DMS153 (cell line): Measurements from ENCODE around the gene THSD7A.

ENCODE experiments used
- DNase-seq: peaks from one replicate; lab custom pipeline; 2025; lab: John Stamatoyannopoulos, UW

THSD7A gene

DNA sequence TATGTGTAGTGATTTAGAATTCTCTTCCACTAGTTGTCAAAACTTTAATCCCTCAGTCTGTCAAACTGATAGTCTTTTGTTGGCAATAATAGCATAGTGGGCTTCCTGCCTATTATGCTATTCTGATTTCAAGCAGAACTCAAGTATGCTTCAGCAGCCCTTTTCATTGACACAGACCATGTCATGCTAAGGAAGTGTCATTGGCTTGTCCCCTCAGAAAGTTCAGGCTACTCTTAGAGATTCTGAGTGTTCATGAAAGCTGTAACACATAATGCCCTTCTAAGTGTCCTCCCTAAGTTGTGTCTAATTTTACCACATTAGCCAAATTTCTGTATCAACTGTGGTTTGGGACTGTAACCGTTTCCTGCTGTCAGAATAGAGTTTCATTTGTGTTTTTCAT is 198.7 kb downstream of the THSD7A start:
- DNase-seq, result no peak

DNA sequence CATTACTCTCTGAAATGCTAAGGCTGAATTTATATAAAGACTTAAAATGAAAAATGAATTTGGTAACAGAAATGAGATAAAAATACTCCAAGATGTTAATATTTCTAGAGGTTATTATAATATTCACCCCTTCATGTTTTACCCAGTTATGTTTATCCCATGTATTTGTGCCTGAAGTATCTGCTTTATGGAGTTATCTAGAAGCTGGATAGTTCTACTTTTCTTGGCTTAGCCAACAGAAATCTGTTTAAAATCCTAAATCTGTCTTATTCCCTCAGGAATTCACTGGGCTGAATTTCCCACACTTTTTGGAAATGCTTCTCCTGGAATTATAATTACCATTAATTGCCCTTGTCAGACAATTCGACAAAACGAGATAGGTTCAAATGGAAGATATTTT is 201.6 kb downstream of the THSD7A start:
- DNase-seq, result no peak

DNA sequence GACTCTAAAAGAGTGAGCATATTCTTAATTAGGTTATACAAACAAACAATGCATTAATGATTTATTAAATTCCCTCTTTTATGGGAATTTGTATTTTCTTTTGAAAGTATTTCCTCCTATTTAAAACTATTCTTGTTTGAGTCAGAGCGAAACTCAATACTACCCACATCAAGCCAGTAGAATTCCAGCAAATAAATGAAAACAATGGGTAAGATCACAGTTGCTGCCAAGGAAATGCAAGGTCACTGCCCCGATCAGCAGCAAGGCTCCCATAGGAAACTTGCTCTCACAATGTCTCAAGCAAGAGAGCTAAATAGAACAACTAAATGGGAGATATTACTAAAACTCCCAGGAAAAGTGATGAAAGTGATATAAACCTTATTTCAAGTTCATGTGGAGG is 206.3 kb downstream of the THSD7A start:
- no peak for DNase-seq

DNA sequence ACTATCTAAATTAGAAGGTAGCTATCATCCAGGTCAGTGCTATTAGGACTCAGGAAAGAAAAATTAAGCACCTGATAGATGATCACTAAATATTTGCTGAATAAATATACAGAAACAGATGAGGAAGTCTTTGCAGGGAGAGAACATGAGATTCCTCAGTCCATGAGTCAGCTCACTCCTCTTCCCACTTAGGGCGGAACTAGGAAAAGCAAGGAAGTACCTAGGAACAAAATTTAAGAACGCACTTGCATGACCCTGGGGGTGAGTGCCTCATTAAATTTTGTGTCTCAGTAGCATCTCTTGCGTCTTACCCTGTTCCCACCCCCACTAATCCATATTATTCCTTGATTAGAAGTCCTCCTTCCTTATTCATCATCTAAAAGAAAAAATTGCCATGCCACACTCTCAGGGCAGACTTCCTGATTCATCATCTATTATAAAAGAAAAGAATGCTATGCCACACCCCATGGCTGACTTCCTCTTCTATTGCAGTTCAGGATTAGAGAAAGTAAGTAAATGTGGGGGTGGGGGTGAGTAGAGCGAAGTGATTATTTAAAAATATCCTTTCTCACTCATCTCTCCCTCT is 208.8 kb downstream of the THSD7A start:
- no peak for DNase-seq

DNA sequence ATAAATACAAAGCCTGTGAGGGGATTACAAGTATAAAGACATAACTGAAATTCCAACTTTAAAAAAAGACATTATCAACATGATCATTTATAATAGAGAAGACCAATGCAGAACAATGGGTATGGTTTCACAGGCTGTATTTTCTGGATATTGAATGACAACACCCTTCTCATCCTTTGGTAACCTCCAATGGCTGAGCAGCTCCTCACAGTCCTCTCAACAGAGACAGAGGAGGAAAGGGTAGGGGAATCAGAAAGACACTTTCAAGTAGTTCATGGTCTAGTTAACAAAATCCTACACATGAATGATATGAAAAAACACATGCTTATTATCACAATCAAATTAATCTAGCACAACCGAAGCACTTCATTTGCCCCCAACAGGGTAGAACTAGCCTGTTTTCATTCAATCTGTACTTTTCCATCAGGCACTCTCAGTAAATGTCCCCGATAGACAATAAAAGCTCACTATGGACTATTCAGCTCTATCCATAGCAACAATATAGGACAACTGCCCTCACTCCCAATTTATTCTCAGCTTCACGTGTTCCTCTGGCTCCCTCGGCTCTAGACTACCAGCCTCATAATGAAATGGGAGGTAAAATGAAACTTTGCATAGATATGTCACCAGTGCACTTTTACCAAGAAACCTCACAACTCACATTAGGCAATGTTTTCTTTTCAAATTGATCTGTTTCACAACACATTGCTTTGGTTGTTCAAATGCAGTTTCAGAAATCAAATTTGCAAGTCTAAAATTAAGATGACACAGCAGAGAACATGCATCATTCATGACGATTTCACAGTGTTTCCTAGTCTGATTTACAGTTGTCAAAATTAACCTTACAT is 211.4 kb downstream of the THSD7A start:
- DNase-seq, result no peak

DNA sequence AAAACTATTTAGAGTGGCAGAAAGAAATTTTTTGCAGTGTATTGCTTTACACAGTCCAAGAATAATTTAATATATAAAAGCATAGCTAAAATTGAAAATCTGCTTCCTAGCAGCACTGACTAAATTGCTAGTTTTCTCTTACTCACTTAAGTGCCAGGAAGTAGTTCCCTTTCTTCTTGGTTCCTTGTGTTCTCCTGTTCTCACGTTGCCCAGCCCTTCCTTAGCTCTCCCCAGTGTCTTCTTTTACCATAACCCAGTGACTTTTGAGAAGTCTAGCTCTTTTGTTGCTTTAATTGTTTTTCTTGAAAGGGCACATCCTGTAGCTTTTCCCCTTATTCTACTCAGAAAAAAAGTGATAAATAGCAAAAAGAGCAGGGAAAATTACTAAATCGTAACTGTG is 215.5 kb downstream of the THSD7A start:
- no peak for DNase-seq

DNA sequence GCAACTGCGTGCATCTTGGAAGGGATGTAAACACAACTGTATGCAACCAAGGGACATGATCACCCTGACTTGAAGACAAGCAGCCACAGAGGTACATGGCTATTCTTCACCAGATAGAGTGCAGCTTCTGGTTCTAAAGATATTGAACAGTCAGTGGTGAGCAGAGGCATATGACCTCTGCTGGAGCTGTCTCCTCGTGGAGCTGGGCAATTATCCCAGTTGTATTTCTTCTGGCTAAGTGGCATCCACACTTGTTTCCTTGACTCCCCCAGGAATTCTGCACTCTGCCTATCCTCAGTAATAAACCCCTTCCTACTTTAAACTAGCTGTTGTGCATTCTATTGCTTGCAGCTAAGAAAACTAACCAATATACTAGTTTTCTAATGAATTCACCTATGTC is 216.8 kb downstream of the THSD7A start:
- no peak for DNase-seq

DNA sequence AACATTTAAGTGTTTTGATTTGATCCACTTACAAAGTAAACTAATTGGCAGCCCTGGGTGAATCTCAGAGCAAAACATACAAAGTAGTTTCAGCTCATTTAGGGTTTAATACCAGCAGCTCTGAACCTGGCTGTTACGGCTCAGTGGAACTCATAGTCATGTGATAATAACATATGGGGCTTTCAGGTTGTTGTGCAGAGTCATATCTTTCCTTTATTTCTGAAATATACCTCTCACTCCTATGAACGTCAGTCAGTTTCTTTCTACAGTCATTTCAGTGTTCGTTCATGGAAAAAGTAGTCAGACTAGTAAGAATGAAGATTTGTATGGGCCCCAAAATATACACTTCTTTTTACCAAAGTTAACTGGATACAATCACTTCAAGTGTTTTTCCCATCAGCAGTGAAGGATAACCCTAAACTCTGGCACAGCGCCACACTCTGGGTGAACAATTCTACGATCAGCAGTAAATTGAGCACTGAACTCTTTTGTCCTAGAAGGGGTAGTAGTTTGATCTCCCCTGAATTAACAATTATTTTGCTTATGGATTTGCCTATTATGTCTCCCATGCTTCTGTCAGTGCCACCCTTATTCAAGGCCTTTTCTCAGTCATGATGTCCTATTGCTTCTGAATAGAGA is 218.6 kb downstream of the THSD7A start:
- DNase-seq, result no peak

DNA sequence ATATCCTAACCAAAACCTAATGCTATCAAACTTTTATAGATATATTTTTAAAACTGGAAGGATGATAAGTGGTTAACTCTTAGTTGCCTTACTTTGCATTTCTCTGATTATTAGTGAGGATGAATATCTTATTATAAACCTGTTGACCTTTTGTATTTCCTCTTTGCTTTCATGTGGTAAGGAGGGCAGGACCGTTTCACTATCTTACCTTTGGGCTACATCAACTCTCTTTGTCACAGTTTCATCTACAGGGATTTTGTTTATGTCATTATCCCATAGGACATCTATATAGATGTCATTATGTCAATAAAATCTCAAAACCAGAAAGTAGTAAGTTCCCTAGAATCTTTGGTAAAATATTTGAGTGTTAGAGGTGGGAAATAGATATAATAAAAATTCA is 219.3 kb downstream of the THSD7A start:
- DNase-seq, result no peak

DNA sequence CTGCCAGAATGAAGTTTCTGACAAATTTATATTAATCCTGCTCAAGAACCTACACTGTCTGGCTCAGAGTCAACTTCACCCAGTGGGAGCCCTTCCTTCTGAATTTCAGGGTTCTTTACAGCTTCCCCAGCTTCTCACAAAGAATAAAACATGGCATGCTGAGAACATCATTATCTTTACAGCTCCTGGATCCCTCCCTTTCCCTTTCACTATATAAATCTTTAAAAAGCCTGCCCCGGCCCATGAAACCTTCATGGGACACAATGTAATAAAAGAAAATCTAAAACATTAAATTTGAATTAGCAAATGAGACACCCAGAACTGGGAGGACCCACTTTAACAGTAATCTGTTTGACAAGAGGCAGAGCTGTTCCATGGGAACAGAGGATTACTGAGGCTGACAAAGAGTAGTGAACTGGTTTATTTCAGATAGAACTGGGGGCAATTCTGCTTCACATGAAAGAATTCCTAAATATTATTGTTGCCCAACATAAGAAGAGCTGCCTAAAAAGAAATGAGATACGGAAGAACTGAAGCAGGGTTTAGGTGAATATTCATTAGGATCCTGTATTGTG is 222.8 kb downstream of the THSD7A start:
- DNase-seq, result no peak

DNA sequence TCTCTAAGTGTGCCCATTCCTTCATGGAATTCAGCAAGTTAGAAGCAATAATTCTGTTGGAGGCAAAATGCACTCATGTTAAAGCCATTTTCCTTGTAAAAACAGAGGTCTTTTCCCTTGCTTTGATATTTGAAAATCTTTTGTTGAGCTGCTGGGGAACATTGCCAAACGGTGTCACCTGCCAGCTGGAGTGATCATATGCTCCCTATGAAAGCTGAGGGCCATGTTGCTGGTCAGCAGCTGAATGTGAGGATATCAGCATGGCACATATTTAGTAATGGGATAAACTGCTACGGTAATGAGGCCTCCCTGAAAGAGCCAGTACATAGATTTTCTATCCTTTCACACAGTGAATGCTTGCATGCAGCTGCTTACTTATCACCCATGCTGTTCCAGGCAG is 224.3 kb downstream of the THSD7A start:
- peak; percentile 81 for DNase-seq

DNA sequence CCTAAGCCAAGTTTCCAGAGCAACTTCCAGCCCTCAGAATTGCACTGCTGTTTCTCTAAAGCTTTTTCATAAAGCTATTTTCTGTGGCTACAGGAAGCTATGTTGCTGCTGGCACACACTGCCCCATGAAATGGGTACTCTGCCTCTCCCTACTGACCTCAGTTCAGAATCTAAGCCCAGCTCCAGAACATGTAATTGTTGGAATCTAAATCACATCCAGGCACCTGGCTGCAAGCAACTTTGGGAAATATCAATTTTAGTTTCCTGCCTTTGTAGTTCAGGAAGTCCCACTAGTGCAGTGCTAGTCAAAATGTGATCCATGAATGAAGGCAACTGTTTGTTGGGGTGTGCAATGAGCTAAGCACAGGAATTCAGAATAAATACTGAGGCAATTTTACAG is 226.2 kb downstream of the THSD7A start:
- no peak for DNase-seq

DNA sequence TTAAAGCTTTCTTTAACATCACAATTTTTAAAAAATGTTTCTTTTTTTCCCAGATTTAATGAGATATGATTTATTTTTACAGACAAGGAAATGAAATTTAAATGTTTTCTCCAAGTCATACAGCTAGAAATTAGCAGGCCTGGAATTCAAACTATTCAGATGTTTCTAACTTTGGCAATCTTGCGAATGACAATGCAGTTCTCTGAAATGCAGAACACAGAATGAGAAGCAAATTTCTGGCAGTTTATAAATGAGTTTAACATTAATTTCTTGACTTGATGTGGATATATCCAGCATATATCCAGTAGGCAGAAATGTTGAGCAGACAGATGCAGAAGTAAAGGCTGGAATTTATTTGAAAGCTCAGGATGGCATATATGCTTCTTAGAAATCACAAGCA is 227.5 kb downstream of the THSD7A start:
- DNase-seq, result no peak

DNA sequence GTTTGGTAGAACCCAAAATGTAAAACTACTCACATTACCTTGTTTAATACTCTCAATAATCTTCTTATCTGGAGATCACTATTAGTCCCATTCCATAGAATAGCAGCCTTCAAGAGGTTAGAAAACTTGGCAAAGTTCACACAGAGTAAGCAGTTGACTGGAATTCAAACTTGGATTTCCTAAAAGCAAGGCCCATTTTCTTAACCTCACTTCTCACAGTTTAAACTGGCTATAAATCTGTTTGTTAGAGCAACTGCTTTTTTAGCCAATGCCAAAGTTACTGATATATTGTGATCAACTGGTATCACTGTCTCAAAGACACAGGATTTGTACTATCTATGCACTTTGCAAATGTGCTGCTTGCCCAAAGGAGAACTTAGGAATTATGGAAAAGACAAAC is 230.2 kb downstream of the THSD7A start:
- no peak for DNase-seq

DNA sequence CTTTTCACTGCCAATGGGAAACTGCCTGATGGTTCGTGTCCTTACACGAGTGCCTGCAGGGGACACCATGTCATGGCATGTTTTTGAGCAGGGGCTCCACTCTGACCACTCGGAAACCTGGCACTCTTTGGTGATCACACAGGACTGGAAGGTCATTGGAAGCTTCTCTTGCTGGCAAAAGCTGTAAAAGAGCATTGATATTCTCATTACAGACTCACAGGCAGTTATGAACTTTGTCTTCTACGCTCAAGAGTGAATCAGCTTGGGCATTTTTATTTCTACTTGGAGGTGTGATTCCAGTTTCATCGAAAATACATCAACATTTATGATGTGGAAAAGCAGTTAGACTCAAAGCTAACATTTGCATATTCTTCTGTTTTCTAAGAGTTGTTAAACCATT is 238.7 kb downstream of the THSD7A start:
- DNase-seq, result no peak

DNA sequence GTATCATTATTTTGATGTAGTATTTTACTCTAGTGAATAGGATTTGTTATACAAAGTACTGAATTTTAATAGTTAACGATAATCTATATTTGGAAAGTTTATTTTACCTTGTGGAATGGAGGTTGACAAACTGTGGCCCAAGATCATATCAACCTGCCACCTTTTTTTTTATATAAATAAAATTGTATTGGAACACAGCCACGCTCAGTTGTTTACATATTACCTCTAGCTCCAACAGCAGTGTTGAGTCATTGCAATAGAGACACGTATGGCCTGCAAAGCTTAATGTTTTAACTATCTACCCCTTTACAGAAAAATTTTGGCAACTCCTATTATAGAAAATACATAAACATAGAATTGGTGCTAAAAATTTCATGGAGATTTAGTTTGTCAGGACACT is 239.3 kb downstream of the THSD7A start:
- peak; percentile 33 for DNase-seq

DNA sequence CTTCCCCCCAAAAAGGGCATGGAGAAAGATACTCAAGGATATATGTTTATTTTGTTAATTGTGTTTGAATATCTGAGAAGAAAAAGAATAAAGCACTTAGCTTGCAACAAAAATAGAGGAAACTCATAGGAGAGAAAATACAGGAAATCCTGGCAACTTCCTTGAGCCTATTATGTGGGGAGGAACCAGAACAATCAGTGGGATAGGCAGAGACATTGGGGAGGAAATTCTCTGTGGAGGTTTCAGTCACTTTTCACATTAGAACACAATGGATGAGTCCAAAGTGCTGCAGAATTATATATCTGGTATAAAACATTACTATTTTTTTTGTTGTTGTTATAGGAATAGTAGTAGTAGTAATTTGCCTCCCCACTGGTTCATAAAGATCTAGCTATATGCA is 240.1 kb downstream of the THSD7A start:
- peak; percentile 20 for DNase-seq

DNA sequence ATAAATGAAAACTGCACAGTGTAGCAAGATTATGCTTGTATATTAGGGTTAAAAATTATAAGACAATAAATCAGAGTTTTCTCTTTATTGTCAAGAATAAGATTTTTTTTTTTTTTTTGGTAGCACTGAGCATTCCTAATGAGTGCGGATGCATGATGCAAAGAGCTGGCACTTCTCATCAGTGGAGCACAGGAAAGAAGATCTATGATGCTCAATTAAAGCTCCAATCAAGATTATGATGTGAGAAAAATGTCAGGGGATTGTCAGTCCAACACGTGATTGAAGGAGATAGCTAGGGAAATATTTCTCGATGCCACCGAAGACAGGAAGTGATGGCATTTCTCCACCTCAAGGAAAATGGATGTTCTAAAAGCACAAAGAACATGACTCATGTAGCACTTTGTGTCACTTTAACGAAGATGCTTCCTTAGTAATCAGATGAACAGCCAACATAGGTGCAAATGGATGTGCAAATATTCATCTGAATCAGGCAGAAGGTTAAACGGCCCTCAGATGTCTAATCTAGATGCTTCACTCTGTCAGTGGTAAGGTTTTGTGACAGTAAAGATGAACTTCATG is 240.9 kb downstream of the THSD7A start:
- no peak for DNase-seq

DNA sequence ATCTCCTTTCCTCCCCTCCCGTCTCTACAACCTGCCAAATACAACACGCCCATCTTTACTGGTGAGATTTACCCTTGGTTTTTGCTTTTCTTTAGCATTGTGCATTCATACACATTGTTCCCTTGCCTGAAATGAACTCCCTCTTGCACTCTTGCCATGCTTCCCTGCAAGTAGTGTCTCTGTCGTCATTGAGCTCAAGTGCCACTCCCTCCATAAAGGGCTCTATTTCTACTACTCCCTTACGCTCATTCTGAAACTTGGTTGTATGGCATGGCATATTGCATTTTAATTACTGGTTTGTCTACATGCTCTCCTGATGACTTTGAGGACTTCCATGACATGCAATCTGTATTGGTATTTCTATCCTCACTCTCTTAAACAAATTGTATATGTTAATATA is 242.7 kb downstream of the THSD7A start:
- no peak for DNase-seq

DNA sequence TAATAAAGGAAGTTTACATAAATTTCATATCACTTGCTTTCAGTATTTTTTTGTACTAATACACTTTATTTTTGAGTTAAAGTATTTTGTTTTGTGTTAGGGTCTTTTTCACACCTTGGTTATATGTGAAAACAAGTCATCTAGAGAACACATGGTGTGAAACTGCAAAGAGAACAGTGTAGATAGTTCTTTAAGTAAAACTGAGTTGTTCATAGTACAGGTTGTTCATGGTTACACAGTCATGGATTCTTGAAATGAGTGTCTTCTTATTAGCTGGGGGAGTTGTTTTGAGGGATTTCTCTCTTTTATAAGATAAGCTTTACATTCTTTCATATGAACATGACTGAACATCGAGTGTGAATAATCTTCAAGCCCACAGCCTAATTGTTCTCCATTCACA is 244.2 kb downstream of the THSD7A start:
- no peak for DNase-seq

DNA sequence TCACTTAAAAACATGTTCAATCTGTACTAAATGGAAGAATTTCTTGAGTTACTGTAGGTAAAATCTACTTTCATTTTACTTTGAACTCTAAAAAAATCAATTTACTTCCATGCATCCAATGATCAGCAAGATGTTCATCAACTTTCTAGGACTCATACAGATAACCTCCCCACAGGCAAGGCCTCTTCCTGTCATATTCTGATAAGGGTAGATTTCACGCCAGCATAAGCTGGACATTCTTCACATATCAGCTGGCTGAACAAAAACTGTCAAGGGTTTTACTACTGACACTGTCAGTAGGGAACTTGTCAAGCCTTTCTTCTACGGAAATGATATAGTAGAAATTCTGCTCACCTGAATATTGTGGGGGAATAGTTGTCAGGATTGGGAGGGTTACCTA is 244.9 kb downstream of the THSD7A start:
- DNase-seq, result no peak

DNA sequence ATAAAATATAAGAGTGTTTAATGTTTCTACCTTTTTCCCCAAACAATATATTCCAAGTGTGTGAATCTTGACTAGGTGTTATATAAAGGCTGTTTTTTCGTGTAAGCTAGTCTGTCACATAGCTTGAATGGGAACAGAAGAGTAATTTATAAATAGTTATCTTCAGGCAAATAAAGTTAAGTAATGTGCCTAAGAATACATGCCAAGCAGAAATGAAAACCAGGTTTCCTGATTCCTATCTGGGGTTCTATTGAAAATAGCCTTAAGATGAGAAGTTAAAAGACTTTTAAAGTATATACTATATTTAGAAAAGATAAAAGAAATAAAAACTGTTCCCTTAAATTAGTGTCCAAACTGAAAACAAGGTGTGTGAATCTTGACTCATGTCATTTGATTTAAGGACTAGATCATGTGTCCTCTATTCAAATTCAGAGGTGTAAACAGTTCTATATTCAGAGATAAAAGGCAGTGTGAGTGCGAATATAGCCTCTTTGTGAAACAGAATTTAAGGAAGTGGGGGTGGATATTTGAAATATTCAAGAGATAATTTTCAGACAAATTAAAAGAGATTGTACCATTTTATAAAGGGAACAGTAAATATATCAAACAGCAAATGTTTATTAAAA is 247.5 kb downstream of the THSD7A start:
- DNase-seq, result no peak
